ENCODE data around the gene CITED2.

GRCh38 chr6:139325686-139326085 is 48.8 kb downstream of the CITED2 start:
- TF ChIP-seq CTCF (IDR thresholded peaks at IDR 0.05) (no peak), POLR2A (IDR thresholded peaks at IDR 0.05) (no peak)
